K562 (cell line): Measurements from ENCODE around the gene VPS4A. TPM values are rescaled to one million over a fixed set of nuclear protein-coding genes. Genes with fewer than 3 reads are reported as not detected.

Source experiments
- ARID1B ChIP-seq: fragments of 450-650 bp; IDR thresholded peaks from 2 replicates; pipeline ENCODE4 v1.6.1; 2016; ENCODE audit warnings: antibody characterized with exemption, mild to moderate bottlenecking, inconsistent platforms
- ARNT ChIP-seq, 2 experiments: fragments of 450-650 bp; IDR thresholded peaks; 2 replicates each; pipeline ENCODE4 v1.6.1; 2016; ENCODE audit warnings: mild to moderate bottlenecking in 1 of 2
- EZH2 ChIP-seq: IDR thresholded peaks from 2 replicates; pipeline ENCODE4 v1.6.1; 2012; ENCODE audit warnings: low read depth, mild to moderate bottlenecking, inconsistent platforms, low read length, borderline replicate concordance
- GATAD2B ChIP-seq: fragments of 450-650 bp; IDR thresholded peaks from 2 replicates; pipeline ENCODE4 v1.6.1; 2017; ENCODE audit warnings: mild to moderate bottlenecking, borderline replicate concordance
- GTF2F1 ChIP-seq: IDR thresholded peaks from 2 replicates; pipeline ENCODE4 v1.6.1; 2011; ENCODE audit warnings: low read depth, low read length, improper control_type of control experiment
- HDAC1 ChIP-seq, 2 experiments: fragments of 450-650 bp; IDR thresholded peaks; 2 replicates each; pipeline ENCODE4 v1.6.1; 2016 to 2017; ENCODE audit warnings: inconsistent platforms in 1 of 2, mild to moderate bottlenecking in 1 of 2, moderate library complexity in 1 of 2
- MECOM ChIP-seq: fragments of 250-450 bp; sonication (Bioruptor Pico); IDR thresholded peaks from 2 replicates; pipeline ENCODE4 v1.8.0; 2022; ENCODE audit warnings: inconsistent platforms
- PRMT5 ChIP-seq: sonication (generic); formaldehyde crosslinking; IDR thresholded peaks from 2 replicates; pipeline ENCODE4 v1.5.0; 2020; ENCODE audit warnings: missing genetic modification reagents
- SIN3A ChIP-seq, 2 experiments: fragments of 150-350 bp in 1 of 2; IDR thresholded peaks; 2 replicates each; pipeline ENCODE4 v1.6.1; 2011 to 2016; ENCODE audit warnings: borderline replicate concordance in 2 of 2, low read depth in 2 of 2, low read length in 2 of 2, mild to moderate bottlenecking in 2 of 2, moderate library complexity in 2 of 2; ENCODE audit not compliant: control insufficient read depth in 1 of 2
- SIRT6 ChIP-seq: IDR thresholded peaks from one replicate; pipeline ENCODE4 v1.6.1; 2012; ENCODE audit warnings: low read depth, mild to moderate bottlenecking, control low read depth, inconsistent platforms, low read length, moderate library complexity
- U2AF2 ChIP-seq: fragments of 200-400 bp; formaldehyde crosslinking; optimal IDR thresholded peaks from 2 replicates; pipeline ENCODE3; 2017; ENCODE audit warnings: low read depth, mild to moderate bottlenecking, low read length
- ZFX ChIP-seq: sonication (generic); formaldehyde crosslinking; IDR thresholded peaks from 2 replicates; pipeline ENCODE4 v1.8.0; 2022; ENCODE audit warnings: mild to moderate bottlenecking, missing genetic modification reagents, moderate library complexity
- ZNF134 ChIP-seq: fragments of 250-450 bp; sonication (Bioruptor Pico); conservative IDR thresholded peaks from 2 replicates; pipeline ENCODE4 v1.4.0; 2020
- ZNF24 ChIP-seq: fragments of 450-650 bp; IDR thresholded peaks from 2 replicates; pipeline ENCODE4 v1.6.1; 2016
- ZNF274 ChIP-seq: IDR thresholded peaks from 2 replicates; pipeline ENCODE4 v1.6.1; 2011; ENCODE audit warnings: low read depth, mild to moderate bottlenecking, low read length, moderate library complexity, borderline replicate concordance
- ZNF282 ChIP-seq: sonication (generic); formaldehyde crosslinking; IDR thresholded peaks from 2 replicates; pipeline ENCODE4 v1.8.1; 2023; ENCODE audit warnings: missing genetic modification reagents
- ZNF384 ChIP-seq: IDR thresholded peaks from 2 replicates; pipeline ENCODE4 v1.6.1; 2012; ENCODE audit warnings: low read depth, low read length, improper control_type of control experiment
- ZNF644 ChIP-seq: fragments of 200-800 bp; sonication (Bioruptor generic); IDR thresholded peaks from 2 replicates; pipeline ENCODE4 v1.6.1; 2016; ENCODE audit warnings: low read depth, missing genetic modification characterization, missing compliant biosample characterization
- ZNF695 ChIP-seq: fragments of 450-650 bp; formaldehyde crosslinking; IDR thresholded peaks from 2 replicates; pipeline ENCODE4 v1.4.0; 2020; ENCODE audit warnings: mild to moderate bottlenecking, moderate library complexity
- ZNF696 ChIP-seq: fragments of 250-450 bp; sonication (Bioruptor Pico); conservative IDR thresholded peaks from 2 replicates; pipeline ENCODE4 v1.4.0; 2020; ENCODE audit warnings: mild to moderate bottlenecking, moderate library complexity
- polyA plus RNA-seq, 8 experiments: library from polyadenylated mRNA; depleted of rRNA in 4 of 8; stranded (reverse) in 5 of 8; unstranded in 3 of 8; fragments of >200 nt; fragmentation: Nextera tagmentation in 2 of 8; fragmentation: Illumina TruSeq in 1 of 8; extraction: Ambion mirVana in 2 of 8; extraction: Trizol in 1 of 8; gene quantifications; 2 replicates each; pipeline versions ENCODE4 v1.2.1 to v1.2.3, GENCODE V29; 2011 to 2014; ENCODE audit warnings: inconsistent platforms in 1 of 8, missing spikeins in 1 of 8
- total RNA-seq, 7 experiments: library from RNA; depleted of rRNA in 6 of 7; stranded (reverse); fragments of >200 nt in 6 of 7; fragmentation: Illumina TruSeq in 2 of 7; extraction: Trizol in 2 of 7; gene quantifications; 2 replicates each; pipeline versions ENCODE4 v1.2.1 to v1.2.3, GENCODE V29; 2011 to 2021; ENCODE audit warnings: low replicate concordance in 1 of 7
- TF ChIP-seq, protein P1 (sequence below): sonication (generic); formaldehyde crosslinking; IDR thresholded peaks from 2 replicates; pipeline ENCODE4 v1.8.0; 2022; ENCODE audit warnings: mild to moderate bottlenecking, missing genetic modification reagents, borderline replicate concordance
- TF ChIP-seq, protein P2 (sequence below): fragments of 450-650 bp; conservative IDR thresholded peaks from 2 replicates; pipeline ENCODE4 v1.6.1; 2016; ENCODE audit warnings: missing genetic modification characterization, low read depth, mild to moderate bottlenecking, missing compliant biosample characterization, moderate library complexity
- TF ChIP-seq, protein P3 (sequence below): fragments of 450-650 bp; formaldehyde crosslinking; IDR thresholded peaks from 2 replicates; pipeline ENCODE4 v1.4.0; 2020; ENCODE audit warnings: mild to moderate bottlenecking, moderate library complexity
- TF ChIP-seq, protein P4 (sequence below): fragments of 250-450 bp; sonication (Bioruptor Pico); IDR thresholded peaks from 2 replicates; pipeline ENCODE4 v1.4.0; 2020

VPS4A gene
- total and polyA plus RNA-seq, 9 of the 15 experiments (the other 6 are each of a cell fraction or from before 2014, with no cell fraction given) = 7.6 to 45.4 (median 29.9) TPM

DNA sequence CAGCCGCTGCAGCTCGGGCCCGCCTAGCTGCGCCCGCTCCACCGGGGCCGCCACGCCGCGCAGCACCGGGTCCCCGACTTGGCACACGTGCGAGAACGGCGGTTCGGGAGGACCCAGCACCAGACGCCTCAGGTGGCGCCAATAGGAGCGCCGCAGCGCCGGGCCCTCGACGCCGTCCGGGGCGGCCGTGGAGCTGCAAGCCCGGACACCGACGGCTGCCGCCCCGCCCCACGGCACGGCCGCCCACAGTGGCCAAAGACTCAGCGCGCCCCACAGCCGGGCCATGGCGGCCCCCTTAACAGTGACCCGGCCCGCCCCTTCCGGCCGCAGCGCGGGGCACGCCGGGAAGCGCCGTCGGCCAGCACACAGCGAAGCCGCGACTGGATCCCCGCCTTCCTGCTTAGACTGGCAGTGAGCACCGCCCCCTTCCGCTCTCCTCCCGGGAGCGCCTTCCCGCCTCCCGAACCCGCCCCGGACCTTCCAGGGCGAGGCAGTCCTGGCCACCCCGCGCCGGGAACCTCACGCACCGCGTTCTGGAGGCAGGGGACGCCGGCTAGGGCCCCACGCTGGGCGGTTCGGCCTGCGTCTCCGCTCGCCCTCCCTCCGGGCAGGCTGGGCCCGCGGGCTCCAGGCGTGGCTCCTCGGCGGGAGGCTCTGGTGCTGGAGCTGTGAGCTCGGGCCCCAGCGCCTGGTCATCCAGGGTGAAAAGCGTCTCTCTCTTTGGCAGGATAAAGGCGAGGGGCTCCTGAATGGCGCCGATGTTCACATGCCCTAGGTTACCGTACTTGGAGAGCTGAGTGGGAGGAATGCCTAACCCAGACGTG is 19.3 kb downstream of the VPS4A start, which contains the start of gene PDF (continued):
- TF ChIP-seq MECOM (CRISPR knock-in tag) (no peak), SIRT6 (no peak), ARNT (IDR thresholded peaks at IDR 0.05) (no peak), ZNF695 (no peak), SIN3A (IDR thresholded peaks at IDR 0.05; ENCODE audit: borderline replicate concordance in 2 of 2, control insufficient read depth in 1 of 2, low read depth in 2 of 2, low read length in 2 of 2) (peak; percentile 61 to 94; a peak in 3 of 4 replicates), ZNF384 (no peak), ZNF644 (tag) (no peak), HDAC1 (IDR thresholded peaks at IDR 0.05) (peak in 1 of 2 experiments; percentile 74; a peak in 2 of 4 replicates), ZNF696 (CRISPR knock-in tag) (no peak), ZNF274 (no peak), ZNF134 (CRISPR knock-in tag) (no peak), ZFX (peak; percentile 84), PRMT5 (no peak), GTF2F1 (no peak), ZNF24 (no peak), EZH2 (no peak), U2AF2 (no peak), GATAD2B (peak; percentile 81), ZNF282 (no peak), ARID1B (no peak)
- TF ChIP-seq, protein P1, sequence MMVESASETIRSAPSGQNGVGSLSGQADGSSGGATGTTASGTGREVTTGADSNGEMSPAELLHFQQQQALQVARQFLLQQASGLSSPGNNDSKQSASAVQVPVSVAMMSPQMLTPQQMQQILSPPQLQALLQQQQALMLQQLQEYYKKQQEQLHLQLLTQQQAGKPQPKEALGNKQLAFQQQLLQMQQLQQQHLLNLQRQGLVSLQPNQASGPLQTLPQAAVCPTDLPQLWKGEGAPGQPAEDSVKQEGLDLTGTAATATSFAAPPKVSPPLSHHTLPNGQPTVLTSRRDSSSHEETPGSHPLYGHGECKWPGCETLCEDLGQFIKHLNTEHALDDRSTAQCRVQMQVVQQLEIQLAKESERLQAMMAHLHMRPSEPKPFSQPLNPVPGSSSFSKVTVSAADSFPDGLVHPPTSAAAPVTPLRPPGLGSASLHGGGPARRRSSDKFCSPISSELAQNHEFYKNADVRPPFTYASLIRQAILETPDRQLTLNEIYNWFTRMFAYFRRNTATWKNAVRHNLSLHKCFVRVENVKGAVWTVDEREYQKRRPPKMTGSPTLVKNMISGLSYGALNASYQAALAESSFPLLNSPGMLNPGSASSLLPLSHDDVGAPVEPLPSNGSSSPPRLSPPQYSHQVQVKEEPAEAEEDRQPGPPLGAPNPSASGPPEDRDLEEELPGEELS = no peak
- TF ChIP-seq, protein P2, sequence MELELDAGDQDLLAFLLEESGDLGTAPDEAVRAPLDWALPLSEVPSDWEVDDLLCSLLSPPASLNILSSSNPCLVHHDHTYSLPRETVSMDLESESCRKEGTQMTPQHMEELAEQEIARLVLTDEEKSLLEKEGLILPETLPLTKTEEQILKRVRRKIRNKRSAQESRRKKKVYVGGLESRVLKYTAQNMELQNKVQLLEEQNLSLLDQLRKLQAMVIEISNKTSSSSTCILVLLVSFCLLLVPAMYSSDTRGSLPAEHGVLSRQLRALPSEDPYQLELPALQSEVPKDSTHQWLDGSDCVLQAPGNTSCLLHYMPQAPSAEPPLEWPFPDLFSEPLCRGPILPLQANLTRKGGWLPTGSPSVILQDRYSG (tag) = no peak
- TF ChIP-seq, protein P3, sequence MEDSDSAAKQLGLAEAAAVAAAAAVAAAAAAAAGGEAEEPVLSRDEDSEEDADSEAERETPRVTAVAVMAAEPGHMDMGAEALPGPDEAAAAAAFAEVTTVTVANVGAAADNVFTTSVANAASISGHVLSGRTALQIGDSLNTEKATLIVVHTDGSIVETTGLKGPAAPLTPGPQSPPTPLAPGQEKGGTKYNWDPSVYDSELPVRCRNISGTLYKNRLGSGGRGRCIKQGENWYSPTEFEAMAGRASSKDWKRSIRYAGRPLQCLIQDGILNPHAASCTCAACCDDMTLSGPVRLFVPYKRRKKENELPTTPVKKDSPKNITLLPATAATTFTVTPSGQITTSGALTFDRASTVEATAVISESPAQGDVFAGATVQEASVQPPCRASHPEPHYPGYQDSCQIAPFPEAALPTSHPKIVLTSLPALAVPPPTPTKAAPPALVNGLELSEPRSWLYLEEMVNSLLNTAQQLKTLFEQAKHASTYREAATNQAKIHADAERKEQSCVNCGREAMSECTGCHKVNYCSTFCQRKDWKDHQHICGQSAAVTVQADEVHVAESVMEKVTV (CRISPR knock-in tag) = no peak
- TF ChIP-seq, protein P4, sequence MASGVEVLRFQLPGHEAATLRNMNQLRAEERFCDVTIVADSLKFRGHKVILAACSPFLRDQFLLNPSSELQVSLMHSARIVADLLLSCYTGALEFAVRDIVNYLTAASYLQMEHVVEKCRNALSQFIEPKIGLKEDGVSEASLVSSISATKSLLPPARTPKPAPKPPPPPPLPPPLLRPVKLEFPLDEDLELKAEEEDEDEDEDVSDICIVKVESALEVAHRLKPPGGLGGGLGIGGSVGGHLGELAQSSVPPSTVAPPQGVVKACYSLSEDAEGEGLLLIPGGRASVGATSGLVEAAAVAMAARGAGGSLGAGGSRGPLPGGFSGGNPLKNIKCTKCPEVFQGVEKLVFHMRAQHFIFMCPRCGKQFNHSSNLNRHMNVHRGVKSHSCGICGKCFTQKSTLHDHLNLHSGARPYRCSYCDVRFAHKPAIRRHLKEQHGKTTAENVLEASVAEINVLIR = no peak
